GM12873 (cell line): ENCODE results near the gene CLTA.

ENCODE experiments used
- TF ChIP-seq, protein P1 (sequence below): IDR thresholded peaks from 2 replicates; pipeline ENCODE4 v1.5.1; 2012; ENCODE audit warnings: low read depth, mild to moderate bottlenecking, moderate library complexity, low read length, control low read depth; ENCODE audit not compliant: insufficient read depth; ENCODE audit errors: missing control alignments

The CLTA gene

DNA sequence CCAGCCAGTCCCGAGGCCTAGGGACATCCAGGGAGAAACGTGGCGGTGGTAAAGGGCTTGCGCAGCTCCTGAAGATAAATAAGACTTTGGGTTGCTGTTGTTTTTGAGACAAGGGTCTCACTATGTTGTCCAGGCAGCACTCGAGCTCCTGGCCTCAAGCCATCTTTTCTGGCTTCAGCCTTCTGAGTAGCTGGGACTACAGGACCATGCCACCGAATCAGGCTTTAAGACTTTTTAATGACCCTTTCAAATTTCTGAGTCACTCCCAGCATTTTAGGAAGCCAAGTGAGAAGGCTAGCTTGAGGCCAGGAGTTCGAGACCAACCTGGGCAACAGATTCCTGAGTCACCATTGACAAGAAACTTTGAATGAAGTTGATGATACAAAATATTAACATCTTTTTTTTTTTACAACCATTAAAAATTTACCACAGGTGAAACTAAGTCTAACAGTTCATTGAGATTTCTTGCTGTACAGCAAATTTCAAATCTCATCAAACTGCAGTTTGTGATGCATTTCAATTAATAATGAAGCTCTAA, 68.3 kb downstream of the CLTA start:
- TF ChIP-seq, protein P1, sequence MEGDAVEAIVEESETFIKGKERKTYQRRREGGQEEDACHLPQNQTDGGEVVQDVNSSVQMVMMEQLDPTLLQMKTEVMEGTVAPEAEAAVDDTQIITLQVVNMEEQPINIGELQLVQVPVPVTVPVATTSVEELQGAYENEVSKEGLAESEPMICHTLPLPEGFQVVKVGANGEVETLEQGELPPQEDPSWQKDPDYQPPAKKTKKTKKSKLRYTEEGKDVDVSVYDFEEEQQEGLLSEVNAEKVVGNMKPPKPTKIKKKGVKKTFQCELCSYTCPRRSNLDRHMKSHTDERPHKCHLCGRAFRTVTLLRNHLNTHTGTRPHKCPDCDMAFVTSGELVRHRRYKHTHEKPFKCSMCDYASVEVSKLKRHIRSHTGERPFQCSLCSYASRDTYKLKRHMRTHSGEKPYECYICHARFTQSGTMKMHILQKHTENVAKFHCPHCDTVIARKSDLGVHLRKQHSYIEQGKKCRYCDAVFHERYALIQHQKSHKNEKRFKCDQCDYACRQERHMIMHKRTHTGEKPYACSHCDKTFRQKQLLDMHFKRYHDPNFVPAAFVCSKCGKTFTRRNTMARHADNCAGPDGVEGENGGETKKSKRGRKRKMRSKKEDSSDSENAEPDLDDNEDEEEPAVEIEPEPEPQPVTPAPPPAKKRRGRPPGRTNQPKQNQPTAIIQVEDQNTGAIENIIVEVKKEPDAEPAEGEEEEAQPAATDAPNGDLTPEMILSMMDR: no peak
